ENCODE results near the gene SEC24D. TPM values are rescaled to one million over a fixed set of nuclear protein-coding genes. Genes with fewer than 3 reads are reported as not detected.

SEC24D gene
- total RNA-seq, 2 donors from 2014 or later, result 41.0 to 62.7 TPM

GRCh38 chr4:118740869-118741268 lies 95.1 kb downstream of the SEC24D start:
- DNase-seq (no peak), ATAC-seq (no peak)
- intact Hi-C loops (cut with DNase I, micrococcal nuclease), result loop anchor here in 1 of 2 donors (10.0 kb wide), 1 partner anchor 164 kb away; no protein-coding TSS in a partner anchor

GRCh38 chr4:118739022-118739713 lies 96.8 kb downstream of the SEC24D start:
- intact Hi-C loops (cut with DNase I, micrococcal nuclease), result no loop called here
- DNase-seq (no peak), ATAC-seq (no peak)

GRCh38 chr4:118738090-118738489 lies 97.8 kb downstream of the SEC24D start:
- intact Hi-C loops (cut with DNase I, micrococcal nuclease), result no loop called here
- ATAC-seq (no peak), DNase-seq (no peak)

GRCh38 chr4:118736900-118737299 lies 99.0 kb downstream of the SEC24D start:
- no peak for DNase-seq
- intact Hi-C loops (cut with DNase I, micrococcal nuclease), result no loop called here

GRCh38 chr4:118734491-118735205 lies 101.3 kb downstream of the SEC24D start:
- no peak for ATAC-seq
- DNase-seq, result no peak
- intact Hi-C loops (cut with DNase I, micrococcal nuclease), result no loop called here

More at GRCh38 chr4:118736900-118737299, 99.0 kb downstream of the SEC24D start:
- no peak for ATAC-seq

- no peak for ATAC-seq
Observed at GRCh38 chr4:118732591-118733330, 103.2 kb downstream of the SEC24D start.

GRCh38 chr4:118730683-118731082 lies 105.2 kb downstream of the SEC24D start:
- DNase-seq (no peak), ATAC-seq (no peak)
- intact Hi-C loops (cut with DNase I, micrococcal nuclease), result no loop called here

More at GRCh38 chr4:118732591-118733330, 103.2 kb downstream of the SEC24D start:
- intact Hi-C loops (cut with DNase I, micrococcal nuclease), result no loop called here
- DNase-seq, result no peak

- DNase-seq (no peak), ATAC-seq (no peak)
- intact Hi-C loops (cut with DNase I, micrococcal nuclease), result no loop called here
Observed at GRCh38 chr4:118729287-118730286, 106.3 kb downstream of the SEC24D start.

GRCh38 chr4:118727360-118727759 lies 108.6 kb downstream of the SEC24D start:
- intact Hi-C loops (cut with DNase I, micrococcal nuclease), result no loop called here
- ATAC-seq (no peak), DNase-seq (no peak)

GRCh38 chr4:118723369-118723768 lies 112.6 kb downstream of the SEC24D start:
- no peak for DNase-seq
- no peak for ATAC-seq
- intact Hi-C loops (cut with DNase I, micrococcal nuclease), result no loop called here

- intact Hi-C loops (cut with DNase I, micrococcal nuclease), result no loop called here
- ATAC-seq, result no peak
Observed at GRCh38 chr4:118721752-118722151, 114.2 kb downstream of the SEC24D start.

GRCh38 chr4:118718511-118719170 lies 117.3 kb downstream of the SEC24D start:
- intact Hi-C loops (cut with DNase I, micrococcal nuclease), result no loop called here
- ATAC-seq (no peak), DNase-seq (no peak)

More at GRCh38 chr4:118721752-118722151, 114.2 kb downstream of the SEC24D start:
- no peak for DNase-seq

GRCh38 chr4:118716304-118716703 lies 119.6 kb downstream of the SEC24D start:
- intact Hi-C loops (cut with DNase I, micrococcal nuclease), result no loop called here
- ATAC-seq, result no peak
- no peak for DNase-seq

- no peak for DNase-seq
- intact Hi-C loops (cut with DNase I, micrococcal nuclease), result no loop called here
- ATAC-seq, result no peak
Observed at GRCh38 chr4:118714682-118715081, 121.2 kb downstream of the SEC24D start.

- DNase-seq (no peak), ATAC-seq (no peak)
- intact Hi-C loops (cut with DNase I, micrococcal nuclease), result no loop called here
Observed at GRCh38 chr4:118712872-118713271, 123.1 kb downstream of the SEC24D start.

- DNase-seq (no peak), ATAC-seq (no peak)
- intact Hi-C loops (cut with DNase I, micrococcal nuclease), result no loop called here
Observed at GRCh38 chr4:118711052-118711451, 124.9 kb downstream of the SEC24D start.

GRCh38 chr4:118703118-118703517 lies 132.8 kb downstream of the SEC24D start:
- intact Hi-C loops (cut with DNase I, micrococcal nuclease), result no loop called here
- ATAC-seq (peak; percentile 95), DNase-seq (no peak)
